H1 (cell line): ENCODE measurements around the gene CBLN3.

Experiments
- PHF8 ChIP-seq: fragments of 200-600 bp; sonication (generic); conservative IDR thresholded peaks from 2 replicates; pipeline ENCODE4 v1.7.1; 2012; ENCODE audit warnings: low read depth, mild to moderate bottlenecking, inconsistent platforms, low read length, moderate library complexity
- POLR2AphosphoS5 ChIP-seq: IDR thresholded peaks from 2 replicates; pipeline ENCODE4 v1.6.1; 2011; ENCODE audit warnings: low read depth, low read length
- RFX5 ChIP-seq: IDR thresholded peaks from 2 replicates; pipeline ENCODE4 v1.6.1; 2011; ENCODE audit warnings: low read depth, low read length, improper control_type of control experiment, borderline replicate concordance
- RXRA ChIP-seq: IDR thresholded peaks from 2 replicates; pipeline ENCODE4 v1.6.1; 2011; ENCODE audit warnings: low read depth, mild to moderate bottlenecking, low read length, moderate library complexity; ENCODE audit not compliant: insufficient read depth
- SP1 ChIP-seq: IDR thresholded peaks from 2 replicates; pipeline ENCODE4 v1.6.1; 2011; ENCODE audit warnings: low read depth, low read length
- TF ChIP-seq, protein P1 (sequence below), 3 experiments: IDR thresholded peaks; 1 replicate in 2 of 3; 2 replicates in 1 of 3; pipeline versions ENCODE4 v1.5.1 to v1.6.1; 2011; ENCODE audit warnings: low read length in 3 of 3, mild to moderate bottlenecking in 3 of 3, inconsistent platforms in 2 of 3, low read depth in 1 of 3, moderate library complexity in 1 of 3; ENCODE audit not compliant: insufficient read depth in 1 of 3; ENCODE audit errors: control extremely low read depth in 1 of 3
- TF ChIP-seq, protein P2 (sequence below): fragments of 300-600 bp; sonication (generic); IDR thresholded peaks from 2 replicates; pipeline ENCODE4 v1.7.1; 2012; ENCODE audit warnings: low read length, moderate library complexity, mild to moderate bottlenecking, inconsistent platforms; ENCODE audit not compliant: insufficient replicate concordance

GRCh38 chr14:24416932-24417619 lies 12.4 kb downstream of the CBLN3 start:
- TF ChIP-seq SP1 (no peak), RFX5 (no peak), RXRA (no peak), PHF8 (no peak), POLR2AphosphoS5 (no peak)
- TF ChIP-seq, protein P1, sequence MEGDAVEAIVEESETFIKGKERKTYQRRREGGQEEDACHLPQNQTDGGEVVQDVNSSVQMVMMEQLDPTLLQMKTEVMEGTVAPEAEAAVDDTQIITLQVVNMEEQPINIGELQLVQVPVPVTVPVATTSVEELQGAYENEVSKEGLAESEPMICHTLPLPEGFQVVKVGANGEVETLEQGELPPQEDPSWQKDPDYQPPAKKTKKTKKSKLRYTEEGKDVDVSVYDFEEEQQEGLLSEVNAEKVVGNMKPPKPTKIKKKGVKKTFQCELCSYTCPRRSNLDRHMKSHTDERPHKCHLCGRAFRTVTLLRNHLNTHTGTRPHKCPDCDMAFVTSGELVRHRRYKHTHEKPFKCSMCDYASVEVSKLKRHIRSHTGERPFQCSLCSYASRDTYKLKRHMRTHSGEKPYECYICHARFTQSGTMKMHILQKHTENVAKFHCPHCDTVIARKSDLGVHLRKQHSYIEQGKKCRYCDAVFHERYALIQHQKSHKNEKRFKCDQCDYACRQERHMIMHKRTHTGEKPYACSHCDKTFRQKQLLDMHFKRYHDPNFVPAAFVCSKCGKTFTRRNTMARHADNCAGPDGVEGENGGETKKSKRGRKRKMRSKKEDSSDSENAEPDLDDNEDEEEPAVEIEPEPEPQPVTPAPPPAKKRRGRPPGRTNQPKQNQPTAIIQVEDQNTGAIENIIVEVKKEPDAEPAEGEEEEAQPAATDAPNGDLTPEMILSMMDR (IDR thresholded peaks at IDR 0.05; ENCODE audit: control extremely low read depth in 1 of 3, insufficient read depth in 1 of 3, low read depth in 1 of 3, low read length in 3 of 3) = no peak
- TF ChIP-seq, protein P2, sequence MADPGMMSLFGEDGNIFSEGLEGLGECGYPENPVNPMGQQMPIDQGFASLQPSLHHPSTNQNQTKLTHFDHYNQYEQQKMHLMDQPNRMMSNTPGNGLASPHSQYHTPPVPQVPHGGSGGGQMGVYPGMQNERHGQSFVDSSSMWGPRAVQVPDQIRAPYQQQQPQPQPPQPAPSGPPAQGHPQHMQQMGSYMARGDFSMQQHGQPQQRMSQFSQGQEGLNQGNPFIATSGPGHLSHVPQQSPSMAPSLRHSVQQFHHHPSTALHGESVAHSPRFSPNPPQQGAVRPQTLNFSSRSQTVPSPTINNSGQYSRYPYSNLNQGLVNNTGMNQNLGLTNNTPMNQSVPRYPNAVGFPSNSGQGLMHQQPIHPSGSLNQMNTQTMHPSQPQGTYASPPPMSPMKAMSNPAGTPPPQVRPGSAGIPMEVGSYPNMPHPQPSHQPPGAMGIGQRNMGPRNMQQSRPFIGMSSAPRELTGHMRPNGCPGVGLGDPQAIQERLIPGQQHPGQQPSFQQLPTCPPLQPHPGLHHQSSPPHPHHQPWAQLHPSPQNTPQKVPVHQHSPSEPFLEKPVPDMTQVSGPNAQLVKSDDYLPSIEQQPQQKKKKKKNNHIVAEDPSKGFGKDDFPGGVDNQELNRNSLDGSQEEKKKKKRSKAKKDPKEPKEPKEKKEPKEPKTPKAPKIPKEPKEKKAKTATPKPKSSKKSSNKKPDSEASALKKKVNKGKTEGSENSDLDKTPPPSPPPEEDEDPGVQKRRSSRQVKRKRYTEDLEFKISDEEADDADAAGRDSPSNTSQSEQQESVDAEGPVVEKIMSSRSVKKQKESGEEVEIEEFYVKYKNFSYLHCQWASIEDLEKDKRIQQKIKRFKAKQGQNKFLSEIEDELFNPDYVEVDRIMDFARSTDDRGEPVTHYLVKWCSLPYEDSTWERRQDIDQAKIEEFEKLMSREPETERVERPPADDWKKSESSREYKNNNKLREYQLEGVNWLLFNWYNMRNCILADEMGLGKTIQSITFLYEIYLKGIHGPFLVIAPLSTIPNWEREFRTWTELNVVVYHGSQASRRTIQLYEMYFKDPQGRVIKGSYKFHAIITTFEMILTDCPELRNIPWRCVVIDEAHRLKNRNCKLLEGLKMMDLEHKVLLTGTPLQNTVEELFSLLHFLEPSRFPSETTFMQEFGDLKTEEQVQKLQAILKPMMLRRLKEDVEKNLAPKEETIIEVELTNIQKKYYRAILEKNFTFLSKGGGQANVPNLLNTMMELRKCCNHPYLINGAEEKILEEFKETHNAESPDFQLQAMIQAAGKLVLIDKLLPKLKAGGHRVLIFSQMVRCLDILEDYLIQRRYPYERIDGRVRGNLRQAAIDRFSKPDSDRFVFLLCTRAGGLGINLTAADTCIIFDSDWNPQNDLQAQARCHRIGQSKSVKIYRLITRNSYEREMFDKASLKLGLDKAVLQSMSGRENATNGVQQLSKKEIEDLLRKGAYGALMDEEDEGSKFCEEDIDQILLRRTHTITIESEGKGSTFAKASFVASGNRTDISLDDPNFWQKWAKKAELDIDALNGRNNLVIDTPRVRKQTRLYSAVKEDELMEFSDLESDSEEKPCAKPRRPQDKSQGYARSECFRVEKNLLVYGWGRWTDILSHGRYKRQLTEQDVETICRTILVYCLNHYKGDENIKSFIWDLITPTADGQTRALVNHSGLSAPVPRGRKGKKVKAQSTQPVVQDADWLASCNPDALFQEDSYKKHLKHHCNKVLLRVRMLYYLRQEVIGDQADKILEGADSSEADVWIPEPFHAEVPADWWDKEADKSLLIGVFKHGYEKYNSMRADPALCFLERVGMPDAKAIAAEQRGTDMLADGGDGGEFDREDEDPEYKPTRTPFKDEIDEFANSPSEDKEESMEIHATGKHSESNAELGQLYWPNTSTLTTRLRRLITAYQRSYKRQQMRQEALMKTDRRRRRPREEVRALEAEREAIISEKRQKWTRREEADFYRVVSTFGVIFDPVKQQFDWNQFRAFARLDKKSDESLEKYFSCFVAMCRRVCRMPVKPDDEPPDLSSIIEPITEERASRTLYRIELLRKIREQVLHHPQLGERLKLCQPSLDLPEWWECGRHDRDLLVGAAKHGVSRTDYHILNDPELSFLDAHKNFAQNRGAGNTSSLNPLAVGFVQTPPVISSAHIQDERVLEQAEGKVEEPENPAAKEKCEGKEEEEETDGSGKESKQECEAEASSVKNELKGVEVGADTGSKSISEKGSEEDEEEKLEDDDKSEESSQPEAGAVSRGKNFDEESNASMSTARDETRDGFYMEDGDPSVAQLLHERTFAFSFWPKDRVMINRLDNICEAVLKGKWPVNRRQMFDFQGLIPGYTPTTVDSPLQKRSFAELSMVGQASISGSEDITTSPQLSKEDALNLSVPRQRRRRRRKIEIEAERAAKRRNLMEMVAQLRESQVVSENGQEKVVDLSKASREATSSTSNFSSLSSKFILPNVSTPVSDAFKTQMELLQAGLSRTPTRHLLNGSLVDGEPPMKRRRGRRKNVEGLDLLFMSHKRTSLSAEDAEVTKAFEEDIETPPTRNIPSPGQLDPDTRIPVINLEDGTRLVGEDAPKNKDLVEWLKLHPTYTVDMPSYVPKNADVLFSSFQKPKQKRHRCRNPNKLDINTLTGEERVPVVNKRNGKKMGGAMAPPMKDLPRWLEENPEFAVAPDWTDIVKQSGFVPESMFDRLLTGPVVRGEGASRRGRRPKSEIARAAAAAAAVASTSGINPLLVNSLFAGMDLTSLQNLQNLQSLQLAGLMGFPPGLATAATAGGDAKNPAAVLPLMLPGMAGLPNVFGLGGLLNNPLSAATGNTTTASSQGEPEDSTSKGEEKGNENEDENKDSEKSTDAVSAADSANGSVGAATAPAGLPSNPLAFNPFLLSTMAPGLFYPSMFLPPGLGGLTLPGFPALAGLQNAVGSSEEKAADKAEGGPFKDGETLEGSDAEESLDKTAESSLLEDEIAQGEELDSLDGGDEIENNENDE = no peak
